ENCODE results near the gene PGAP6.

The PGAP6 gene

GRCh38 chr16:324201-324450 is 57.7 kb downstream of the PGAP6 start:
- H3K36me3 ChIP-seq: peaks cover 17% of the 10 kb centered on the region
- H3K4me1 ChIP-seq (ENCODE audit: control insufficient read depth in 1 of 2, insufficient read depth in 1 of 2, low read depth in 1 of 2, low read length in 1 of 2): peaks cover 52 to 74% of the 10 kb centered on the region in 2 experiments
- H3K4me3 ChIP-seq (ENCODE audit: low read depth in 1 of 2, low read length in 1 of 2): peak overlapping the region; percentile 61 to 66
- no peaks in the 10 kb centered on the region for H3K27me3 ChIP-seq
- no peaks in the 10 kb centered on the region for H3K9me3 ChIP-seq
- TF ChIP-seq, protein P1, sequence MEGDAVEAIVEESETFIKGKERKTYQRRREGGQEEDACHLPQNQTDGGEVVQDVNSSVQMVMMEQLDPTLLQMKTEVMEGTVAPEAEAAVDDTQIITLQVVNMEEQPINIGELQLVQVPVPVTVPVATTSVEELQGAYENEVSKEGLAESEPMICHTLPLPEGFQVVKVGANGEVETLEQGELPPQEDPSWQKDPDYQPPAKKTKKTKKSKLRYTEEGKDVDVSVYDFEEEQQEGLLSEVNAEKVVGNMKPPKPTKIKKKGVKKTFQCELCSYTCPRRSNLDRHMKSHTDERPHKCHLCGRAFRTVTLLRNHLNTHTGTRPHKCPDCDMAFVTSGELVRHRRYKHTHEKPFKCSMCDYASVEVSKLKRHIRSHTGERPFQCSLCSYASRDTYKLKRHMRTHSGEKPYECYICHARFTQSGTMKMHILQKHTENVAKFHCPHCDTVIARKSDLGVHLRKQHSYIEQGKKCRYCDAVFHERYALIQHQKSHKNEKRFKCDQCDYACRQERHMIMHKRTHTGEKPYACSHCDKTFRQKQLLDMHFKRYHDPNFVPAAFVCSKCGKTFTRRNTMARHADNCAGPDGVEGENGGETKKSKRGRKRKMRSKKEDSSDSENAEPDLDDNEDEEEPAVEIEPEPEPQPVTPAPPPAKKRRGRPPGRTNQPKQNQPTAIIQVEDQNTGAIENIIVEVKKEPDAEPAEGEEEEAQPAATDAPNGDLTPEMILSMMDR (IDR thresholded peaks at IDR 0.05): no peak
- H3K27ac ChIP-seq: peak overlapping the region; percentile 94

GRCh38 chr16:322476-323143 is 59.2 kb downstream of the PGAP6 start:
- TF ChIP-seq, protein P1 (IDR thresholded peaks at IDR 0.05): no peak
- H3K4me1 ChIP-seq (ENCODE audit: control insufficient read depth in 1 of 2, insufficient read depth in 1 of 2, low read depth in 1 of 2, low read length in 1 of 2): peaks cover 46 to 60% of the 10 kb centered on the region in 2 experiments
- no peaks in the 10 kb centered on the region for H3K27me3 ChIP-seq

DNA sequence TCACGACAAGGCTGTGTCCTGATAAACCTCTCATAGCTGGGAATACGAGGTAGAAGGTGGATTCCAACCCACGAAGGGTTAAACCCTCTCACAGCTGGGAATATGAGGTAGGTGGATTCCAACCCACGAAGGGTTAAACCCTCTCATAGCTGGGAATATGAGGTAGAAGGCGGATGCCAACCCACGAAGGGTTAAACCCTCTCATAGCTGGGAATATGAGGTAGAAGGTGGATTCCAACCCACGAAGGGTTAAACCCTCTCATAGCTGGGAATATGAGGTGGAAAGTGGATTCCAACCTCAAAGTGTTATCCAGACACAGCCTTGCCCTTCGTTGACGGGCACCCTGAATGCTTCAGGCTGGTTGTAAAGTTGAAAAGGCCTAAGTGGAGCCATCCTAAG is 60.2 kb downstream of the PGAP6 start:
- H3K27me3 ChIP-seq: no peaks in the 10 kb centered on the region
- no peak overlapping the region for H3K4me3 ChIP-seq (ENCODE audit: low read depth in 1 of 2, low read length in 1 of 2)
- H3K27ac ChIP-seq: peak overlapping the region; percentile 57
- peaks cover 39% of the 10 kb centered on the region for H3K36me3 ChIP-seq
- H3K9me3 ChIP-seq: no peaks in the 10 kb centered on the region
- TF ChIP-seq, protein P1 (IDR thresholded peaks at IDR 0.05): no peak
- H3K4me1 ChIP-seq (ENCODE audit: control insufficient read depth in 1 of 2, insufficient read depth in 1 of 2, low read depth in 1 of 2, low read length in 1 of 2): peaks cover 35 to 49% of the 10 kb centered on the region in 2 experiments

More at GRCh38 chr16:322476-323143, 59.2 kb downstream of the PGAP6 start:
- Histone ChIP-seq H3K27ac (peak overlapping the region; percentile 57), H3K4me3 (ENCODE audit: low read depth in 1 of 2, low read length in 1 of 2) (no peak overlapping the region), H3K36me3 (peaks cover 32% of the 10 kb centered on the region), H3K9me3 (no peaks in the 10 kb centered on the region)

Measured in neutrophil (primary cell).